PC-9 (cell line): ENCODE measurements around the gene ANKS4B. TPM values are rescaled to one million over a fixed set of nuclear protein-coding genes. Genes with fewer than 3 reads are reported as not detected.

Experiments
- BruUV-seq: library from RNA; stranded (reverse); fragments of 400-500 nt; replicated peaks from 2 replicates; lab custom pipeline; 2021; lab: Mats Ljungman, UMichigan
- CTCF ChIA-PET: fragments of 300-600 bp; sonication (Branson Sonifier 250); formaldehyde crosslinking; loops from one replicate; lab custom pipeline; 2022; ENCODE audit warnings: antibody characterized with exemption; lab: Charles Lee
- POLR2A ChIA-PET: fragments of 300-600 bp; sonication (Branson Sonifier 250); formaldehyde crosslinking; loops from one replicate; lab custom pipeline; 2022; ENCODE audit warnings: antibody characterized with exemption; ENCODE audit not compliant: unreplicated experiment; lab: Charles Lee
- DNase-seq, 2 experiments: peaks; one replicate each; pipeline versions ENCODE4 v3.0.0 to v3.0.0-alpha.2; 2015 to 2022; ENCODE audit warnings: mixed read lengths in 1 of 2
- H2AFZ ChIP-seq: fragments of 200-600 bp; sonication (generic); 2 replicates; pipeline ENCODE4 v1.8.1; 2017; ENCODE audit warnings: antibody characterized with exemption
- H3F3A ChIP-seq: fragments of 200-600 bp; sonication (generic); 2 replicates; pipeline ENCODE4 v1.8.1; 2017; ENCODE audit warnings: antibody characterized with exemption, mild to moderate bottlenecking, low read depth; ENCODE audit not compliant: insufficient read depth
- H3K27ac ChIP-seq: fragments of 200-600 bp; sonication (generic); 2 replicates; pipeline ENCODE4 v1.6.1; 2016; ENCODE audit warnings: mixed run types
- H3K27me3 ChIP-seq: fragments of 200-600 bp; sonication (generic); 2 replicates; pipeline ENCODE4 v1.6.1; 2016; ENCODE audit warnings: low read depth, mixed run types; ENCODE audit not compliant: insufficient read depth
- H3K36me3 ChIP-seq: fragments of 200-600 bp; sonication (generic); 2 replicates; pipeline ENCODE4 v1.6.1; 2016; ENCODE audit warnings: low read depth, mixed run types
- H3K4me1 ChIP-seq: fragments of 200-600 bp; sonication (generic); replicated peaks from 2 replicates; pipeline ENCODE4 v1.6.1; 2016; ENCODE audit warnings: mixed run types; ENCODE audit not compliant: insufficient read depth
- H3K4me2 ChIP-seq: fragments of 200-600 bp; sonication (generic); 2 replicates; pipeline ENCODE4 v1.6.1; 2017; ENCODE audit warnings: mixed run types
- H3K4me3 ChIP-seq: fragments of 200-600 bp; sonication (generic); 2 replicates; pipeline ENCODE4 v1.6.1; 2016; ENCODE audit warnings: mixed run types
- H3K79me2 ChIP-seq: fragments of 200-600 bp; sonication (generic); 2 replicates; pipeline ENCODE4 v1.6.1; 2017; ENCODE audit warnings: low read depth, mixed run types
- H3K9me2 ChIP-seq: fragments of 200-600 bp; sonication (generic); 2 replicates; pipeline ENCODE4 v1.8.1; 2017; ENCODE audit warnings: mild to moderate bottlenecking; ENCODE audit not compliant: insufficient read depth
- H3K9me3 ChIP-seq: fragments of 200-600 bp; sonication (generic); 2 replicates; pipeline ENCODE4 v1.8.1; 2016; ENCODE audit warnings: low read depth; ENCODE audit not compliant: insufficient read depth
- H4K20me1 ChIP-seq: fragments of 200-600 bp; sonication (generic); 2 replicates; pipeline ENCODE4 v1.8.1; 2017; ENCODE audit not compliant: insufficient read depth
- EZH2 ChIP-seq: fragments of 200-600 bp; sonication (generic); IDR thresholded peaks from 2 replicates; pipeline ENCODE4 v1.8.0; 2017; ENCODE audit warnings: antibody characterized with exemption, low read depth
- intact Hi-C: fragments of 100-400 bp; cut with micrococcal nuclease; formaldehyde crosslinking; loops from one replicate; pipeline ENCODE4 v1.10.0; 2022; ENCODE audit not compliant: unreplicated experiment
- total RNA-seq: library from RNA; stranded (reverse); gene quantifications from 2 replicates; pipeline ENCODE4 v1.2.3, GENCODE V29; 2021
- TF ChIP-seq, protein P1 (sequence below): fragments of 200-600 bp; sonication (generic); conservative IDR thresholded peaks from 2 replicates; pipeline ENCODE4 v1.6.1; 2017; ENCODE audit warnings: mixed run types, antibody characterized with exemption, mild to moderate bottlenecking, moderate library complexity

The ANKS4B gene
- total RNA-seq, 1 experiment from 2014 or later: not detected

DNA sequence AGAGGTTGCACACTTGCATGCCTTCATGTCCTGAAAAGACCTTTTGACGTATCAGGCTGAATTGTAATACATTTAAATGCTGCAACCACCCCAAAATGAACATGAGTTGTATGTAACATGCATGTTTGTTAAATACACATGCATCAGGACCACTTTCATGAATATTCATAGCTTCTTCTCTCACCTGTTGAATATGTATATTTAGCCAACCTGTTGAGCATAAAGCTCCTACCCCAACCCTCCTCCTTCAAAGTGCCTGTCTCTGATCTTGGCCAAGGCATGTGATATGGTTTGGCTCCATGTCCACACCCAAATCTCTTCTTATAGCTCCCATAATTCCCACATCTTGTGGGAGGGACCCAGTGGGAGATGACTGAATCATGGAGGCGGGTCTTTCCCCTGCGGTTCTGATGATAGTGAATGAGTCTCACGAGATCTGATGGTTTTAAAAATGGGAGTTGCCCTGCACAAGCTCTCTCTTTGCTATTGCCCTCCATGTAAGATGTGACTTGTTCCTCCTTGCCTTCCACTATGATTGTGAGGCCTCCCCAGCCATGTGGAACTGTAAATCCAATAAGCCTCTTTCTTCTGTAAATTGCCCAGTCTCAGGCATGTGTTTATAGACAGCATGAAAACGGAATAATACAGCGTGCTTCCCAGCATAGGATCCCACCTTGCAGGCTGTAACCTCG is 48.3 kb downstream of the ANKS4B start:
- no peaks in the 10 kb centered on the region; the same call in 1 of the 2 replicates for H3K9me3 ChIP-seq
- CTCF ChIA-PET: no interaction called here

DNA sequence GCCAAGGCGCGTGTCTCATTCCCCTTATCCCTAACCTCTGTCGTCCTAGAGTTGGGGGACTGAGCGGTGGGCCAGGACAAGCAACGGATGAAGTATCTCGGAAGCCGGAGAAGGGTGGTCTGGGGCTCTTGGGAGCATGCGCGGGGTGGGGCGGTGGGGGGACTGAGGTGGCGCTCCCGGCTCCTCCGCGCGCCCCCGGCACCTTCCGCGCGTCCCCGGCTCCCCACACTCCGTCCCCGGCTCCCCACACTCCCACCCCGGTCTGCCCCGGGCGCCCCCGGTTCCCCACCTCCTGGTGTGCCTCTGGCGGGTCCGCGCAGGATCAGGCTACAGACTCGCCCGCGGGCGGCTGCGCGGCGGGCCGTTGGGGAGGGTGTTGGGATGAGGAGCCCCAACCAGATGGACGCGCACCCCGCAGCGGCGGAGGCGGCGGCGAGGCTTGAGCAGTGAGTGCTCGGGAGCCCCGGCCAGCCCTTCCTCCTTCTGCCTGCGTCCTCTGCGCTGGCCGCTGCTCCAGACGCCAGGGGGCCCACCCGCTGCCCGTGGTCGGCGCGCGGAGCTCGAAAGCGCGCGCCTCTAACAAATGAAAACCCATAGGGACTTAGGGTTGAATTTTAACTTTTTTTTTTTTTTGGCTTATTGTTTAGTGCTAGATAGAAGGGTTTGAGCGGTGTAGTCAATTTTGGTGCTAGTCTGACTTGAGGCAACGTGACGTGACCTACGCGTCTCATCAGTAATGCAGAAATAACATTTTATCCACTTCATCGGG is 50.2 kb downstream of the ANKS4B start:
- BruUV-seq: no TSS peak
- Histone ChIP-seq H2AFZ (no peak overlapping the region), H3K4me2 (no peak overlapping the region), H3K4me1 (no peaks in the 10 kb centered on the region), H3K27ac (no peak overlapping the region), H3K79me2 (no peaks in the 10 kb centered on the region), H3K27me3 (peaks cover 38% of the 10 kb centered on the region), H3F3A (no peaks in the 10 kb centered on the region), H3K9me3 (no peaks in the 10 kb centered on the region; the same call in 1 of the 2 replicates), H3K4me3 (no peak overlapping the region), H3K9me2 (no peaks in the 10 kb centered on the region), H4K20me1 (no peaks in the 10 kb centered on the region), H3K36me3 (no peaks in the 10 kb centered on the region)
- intact Hi-C loops: no loop called here
- TF ChIP-seq, protein P1, sequence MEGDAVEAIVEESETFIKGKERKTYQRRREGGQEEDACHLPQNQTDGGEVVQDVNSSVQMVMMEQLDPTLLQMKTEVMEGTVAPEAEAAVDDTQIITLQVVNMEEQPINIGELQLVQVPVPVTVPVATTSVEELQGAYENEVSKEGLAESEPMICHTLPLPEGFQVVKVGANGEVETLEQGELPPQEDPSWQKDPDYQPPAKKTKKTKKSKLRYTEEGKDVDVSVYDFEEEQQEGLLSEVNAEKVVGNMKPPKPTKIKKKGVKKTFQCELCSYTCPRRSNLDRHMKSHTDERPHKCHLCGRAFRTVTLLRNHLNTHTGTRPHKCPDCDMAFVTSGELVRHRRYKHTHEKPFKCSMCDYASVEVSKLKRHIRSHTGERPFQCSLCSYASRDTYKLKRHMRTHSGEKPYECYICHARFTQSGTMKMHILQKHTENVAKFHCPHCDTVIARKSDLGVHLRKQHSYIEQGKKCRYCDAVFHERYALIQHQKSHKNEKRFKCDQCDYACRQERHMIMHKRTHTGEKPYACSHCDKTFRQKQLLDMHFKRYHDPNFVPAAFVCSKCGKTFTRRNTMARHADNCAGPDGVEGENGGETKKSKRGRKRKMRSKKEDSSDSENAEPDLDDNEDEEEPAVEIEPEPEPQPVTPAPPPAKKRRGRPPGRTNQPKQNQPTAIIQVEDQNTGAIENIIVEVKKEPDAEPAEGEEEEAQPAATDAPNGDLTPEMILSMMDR: no peak
- no peak for TF ChIP-seq EZH2
- no peak for DNase-seq
- POLR2A ChIA-PET: no interaction called here
- CTCF ChIA-PET: no interaction called here

More for the DNA sequence above, 48.3 kb downstream of the ANKS4B start:
- no TSS peak for BruUV-seq
- H3K36me3 ChIP-seq: no peaks in the 10 kb centered on the region
- no peaks in the 10 kb centered on the region for H3F3A ChIP-seq
- POLR2A ChIA-PET: no interaction called here
- no peaks in the 10 kb centered on the region for H3K9me2 ChIP-seq
- no peak overlapping the region for H3K27ac ChIP-seq
- no peak overlapping the region for H2AFZ ChIP-seq
- no peaks in the 10 kb centered on the region for H3K4me1 ChIP-seq
- intact Hi-C loops: no loop called here
- TF ChIP-seq EZH2: no peak
- TF ChIP-seq, protein P1: no peak
- no peak overlapping the region for H3K4me2 ChIP-seq
- no peaks in the 10 kb centered on the region; the same call in 1 of the 2 replicates for H4K20me1 ChIP-seq
- no peaks in the 10 kb centered on the region for H3K79me2 ChIP-seq
- no peak for DNase-seq
- no peak overlapping the region for H3K4me3 ChIP-seq
- H3K27me3 ChIP-seq: peaks cover 55% of the 10 kb centered on the region

DNA sequence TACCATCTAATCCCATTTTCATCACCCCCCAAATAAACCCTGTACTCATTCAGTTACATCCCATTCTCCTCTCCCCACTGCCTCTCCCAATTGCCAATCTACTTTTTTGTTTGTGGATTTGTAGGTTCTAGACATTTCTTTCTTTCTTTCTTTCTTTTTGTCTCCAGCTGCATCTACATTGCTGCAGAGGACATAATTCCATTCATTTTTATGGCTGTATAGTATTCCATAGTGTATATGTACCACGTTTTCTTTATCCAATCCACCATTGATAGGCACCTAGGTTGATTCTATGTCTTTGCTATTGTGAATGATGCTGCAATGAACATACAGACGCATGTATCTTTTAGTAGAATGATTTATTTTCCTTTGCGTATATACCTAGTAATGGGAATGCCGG is 50.9 kb downstream of the ANKS4B start:
- Histone ChIP-seq H2AFZ (no peak overlapping the region), H4K20me1 (no peaks in the 10 kb centered on the region), H3F3A (no peaks in the 10 kb centered on the region), H3K4me1 (no peaks in the 10 kb centered on the region), H3K4me2 (no peak overlapping the region), H3K27ac (no peak overlapping the region), H3K4me3 (no peak overlapping the region), H3K79me2 (no peaks in the 10 kb centered on the region), H3K9me2 (no peaks in the 10 kb centered on the region), H3K9me3 (no peaks in the 10 kb centered on the region; the same call in 1 of the 2 replicates), H3K36me3 (no peaks in the 10 kb centered on the region), H3K27me3 (peaks cover 31% of the 10 kb centered on the region)
- ChIA-PET POLR2A (no interaction called here), CTCF (no interaction called here)
- DNase-seq: no peak
- intact Hi-C loops: no loop called here
- no TSS peak for BruUV-seq
- TF ChIP-seq, protein P1: no peak
- TF ChIP-seq EZH2: no peak
